HL-60/S4 (cell line): ENCODE results near the gene BTN3A1.
"Not testable (repeated sequence)": the region's sequence is repeated elsewhere in the genome, so short reads cannot be mapped to it uniquely, and the experiment has no call there.

Experiments
- in situ Hi-C: fragments of 300-500 bp; cut with MboI; formaldehyde crosslinking; loops from 2 replicates; pipeline ENCODE4 v1.14.3; 2022; ENCODE audit warnings: low sequenced_read_pairs

BTN3A1 gene

DNA sequence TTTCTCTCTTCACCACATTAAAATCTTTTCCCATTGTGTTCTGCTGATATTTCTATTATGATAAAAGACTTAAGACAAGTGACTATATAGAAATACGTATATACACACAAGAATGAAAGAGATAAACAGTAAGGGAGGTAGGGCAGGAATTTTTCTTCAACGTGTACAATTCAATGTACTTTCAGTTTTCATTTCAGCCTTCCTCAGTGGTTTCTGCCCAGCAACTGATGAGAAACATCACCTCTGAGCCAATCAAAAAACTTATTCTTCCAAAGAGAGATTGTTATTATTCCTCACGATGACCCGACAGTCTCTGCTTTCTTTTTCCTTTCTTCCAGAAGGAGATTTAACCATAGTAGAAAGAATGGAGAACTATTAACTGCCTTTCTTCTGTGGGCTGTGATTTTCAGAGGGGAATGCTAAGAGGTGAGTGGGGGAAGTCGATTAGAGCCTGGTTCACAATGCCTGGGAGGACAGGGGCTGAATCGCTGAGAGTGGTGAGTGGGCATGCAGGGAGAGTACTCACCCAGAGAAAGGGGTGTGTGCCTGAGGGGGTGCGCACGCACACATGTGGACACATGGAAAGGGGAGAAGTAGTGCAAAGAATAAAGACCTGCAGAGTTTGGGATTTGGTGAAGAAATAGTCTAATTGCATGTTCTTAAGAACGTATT lies at the start of gene BTN3A1:
TSS of gene BTN3A1 (plus strand) at position 289 of the 672 bp plus-strand sequence. CDS start 3,289 bp downstream, outside the sequence.
- in situ Hi-C loops, result no loop called here

DNA sequence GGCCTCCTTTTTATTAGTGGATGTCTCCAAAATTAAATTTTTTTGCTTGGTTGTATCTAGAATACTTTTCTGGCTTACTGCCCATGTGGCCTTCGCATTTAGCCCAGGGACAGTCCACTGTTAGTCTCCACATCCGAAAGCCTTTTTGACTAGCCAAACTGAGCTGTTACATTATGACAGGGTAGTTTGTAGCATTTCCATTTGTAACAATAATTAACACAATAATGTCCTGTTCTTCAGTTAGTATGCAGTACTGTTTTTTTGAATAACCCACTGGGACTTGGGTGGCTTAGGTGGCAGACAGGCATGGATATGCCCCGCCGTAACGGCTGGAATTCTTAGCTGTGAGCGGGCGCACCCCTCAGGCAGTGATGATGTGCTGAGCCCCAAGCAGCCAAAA lies 49.8 kb upstream of the BTN3A1 start:
- in situ Hi-C loops, result no loop called here

DNA sequence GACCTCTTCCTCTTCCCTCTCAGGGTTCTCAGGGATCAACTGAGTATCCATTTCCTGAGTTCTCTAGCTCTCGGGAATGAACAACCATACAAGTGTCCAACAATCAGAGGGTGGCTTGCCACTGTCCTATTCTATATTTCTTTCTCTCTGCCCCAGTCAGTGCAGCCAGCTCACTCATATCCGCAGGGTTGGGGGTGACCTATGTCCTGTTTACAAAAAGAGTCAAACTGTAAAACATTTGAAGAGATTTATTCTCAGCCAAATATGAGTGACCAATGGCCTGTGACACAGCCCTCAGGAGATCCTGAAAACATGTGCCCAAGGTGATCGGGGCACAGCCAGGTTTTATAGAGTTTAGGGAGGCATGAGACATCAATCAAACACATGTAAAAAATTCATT lies 47.9 kb upstream of the BTN3A1 start:
- in situ Hi-C loops, result no loop called here

DNA sequence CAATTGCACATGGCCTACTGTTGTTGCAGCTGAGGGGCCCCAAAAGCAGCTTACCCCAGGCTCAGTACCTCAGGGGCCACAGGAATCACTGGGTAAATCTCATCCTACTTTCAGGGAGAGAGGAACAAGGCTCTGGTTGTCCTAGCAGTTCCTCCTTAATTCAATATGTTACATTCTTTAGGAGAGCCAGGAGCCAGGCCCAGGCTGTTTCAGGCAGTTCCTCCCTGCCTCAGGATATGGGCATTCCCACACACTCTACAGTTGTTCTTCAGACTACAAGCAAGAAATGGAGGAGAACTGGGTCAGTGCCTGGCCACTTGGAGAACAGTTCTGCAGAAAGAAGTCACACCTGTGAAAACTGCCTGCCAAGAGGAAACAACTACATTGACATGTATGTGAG lies 46.7 kb upstream of the BTN3A1 start:
- in situ Hi-C loops, result no loop called here

DNA sequence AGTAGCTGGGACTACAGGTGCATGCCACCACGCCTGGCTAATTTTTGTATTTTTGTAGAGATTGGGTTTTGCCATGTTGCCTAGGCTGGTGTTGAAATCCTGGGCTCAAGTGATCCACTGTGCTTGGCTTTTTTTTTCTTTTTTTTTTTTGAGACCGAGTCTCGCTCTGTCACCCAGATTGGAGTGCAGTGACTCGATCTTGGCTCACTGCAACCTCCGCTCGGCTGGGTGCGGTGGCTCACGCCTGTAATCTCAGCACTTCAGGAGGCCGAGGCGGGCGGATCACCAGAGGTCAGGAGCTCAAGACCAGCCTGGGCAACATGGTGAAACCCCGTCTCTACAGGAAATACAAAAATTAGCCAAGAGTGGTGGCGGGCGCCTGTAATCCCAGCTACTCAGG lies 44.5 kb upstream of the BTN3A1 start:
- in situ Hi-C loops, result not testable (repeated sequence)

DNA sequence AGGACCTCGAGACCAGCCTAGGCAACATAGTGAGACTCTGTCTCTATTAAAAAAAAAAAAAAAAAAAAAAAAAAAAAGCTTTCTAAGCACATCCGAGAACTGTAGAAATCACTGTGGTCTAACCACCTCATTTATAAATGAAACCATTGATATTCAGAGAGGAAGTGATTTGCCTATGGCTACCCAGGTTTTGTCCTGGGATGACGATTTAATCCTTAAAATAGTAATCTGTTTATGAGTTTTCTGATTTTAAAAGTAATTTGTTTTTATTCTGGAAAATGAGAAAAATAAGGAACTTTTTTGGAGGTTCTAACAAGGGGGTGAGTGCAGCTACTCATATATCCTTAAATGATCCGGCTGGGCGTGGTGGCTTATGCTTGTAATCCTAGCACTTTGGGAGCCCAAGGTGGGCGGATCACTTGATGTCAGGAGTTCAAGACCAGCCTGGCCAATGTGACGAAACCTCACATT lies 43.5 kb upstream of the BTN3A1 start:
- in situ Hi-C loops, result no loop called here

DNA sequence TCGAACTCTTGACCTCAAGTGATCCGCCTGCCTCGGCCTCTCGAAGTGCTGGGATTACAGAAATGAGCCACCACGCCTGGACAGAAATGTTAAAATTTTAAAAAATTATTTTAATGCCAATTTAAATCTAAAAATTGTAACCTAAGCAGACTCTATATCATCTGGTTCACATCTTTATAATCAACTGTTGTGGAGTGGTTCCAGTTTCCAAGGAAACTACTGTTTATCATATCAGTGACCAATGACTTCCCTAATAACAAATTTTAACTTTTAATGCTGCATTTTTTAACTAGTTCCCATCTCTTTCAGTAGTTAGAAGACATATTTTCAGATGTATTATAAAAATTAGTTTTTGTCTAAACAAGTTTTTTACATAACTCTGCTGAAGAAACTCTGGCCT lies 42.3 kb upstream of the BTN3A1 start:
- in situ Hi-C loops, result no loop called here

DNA sequence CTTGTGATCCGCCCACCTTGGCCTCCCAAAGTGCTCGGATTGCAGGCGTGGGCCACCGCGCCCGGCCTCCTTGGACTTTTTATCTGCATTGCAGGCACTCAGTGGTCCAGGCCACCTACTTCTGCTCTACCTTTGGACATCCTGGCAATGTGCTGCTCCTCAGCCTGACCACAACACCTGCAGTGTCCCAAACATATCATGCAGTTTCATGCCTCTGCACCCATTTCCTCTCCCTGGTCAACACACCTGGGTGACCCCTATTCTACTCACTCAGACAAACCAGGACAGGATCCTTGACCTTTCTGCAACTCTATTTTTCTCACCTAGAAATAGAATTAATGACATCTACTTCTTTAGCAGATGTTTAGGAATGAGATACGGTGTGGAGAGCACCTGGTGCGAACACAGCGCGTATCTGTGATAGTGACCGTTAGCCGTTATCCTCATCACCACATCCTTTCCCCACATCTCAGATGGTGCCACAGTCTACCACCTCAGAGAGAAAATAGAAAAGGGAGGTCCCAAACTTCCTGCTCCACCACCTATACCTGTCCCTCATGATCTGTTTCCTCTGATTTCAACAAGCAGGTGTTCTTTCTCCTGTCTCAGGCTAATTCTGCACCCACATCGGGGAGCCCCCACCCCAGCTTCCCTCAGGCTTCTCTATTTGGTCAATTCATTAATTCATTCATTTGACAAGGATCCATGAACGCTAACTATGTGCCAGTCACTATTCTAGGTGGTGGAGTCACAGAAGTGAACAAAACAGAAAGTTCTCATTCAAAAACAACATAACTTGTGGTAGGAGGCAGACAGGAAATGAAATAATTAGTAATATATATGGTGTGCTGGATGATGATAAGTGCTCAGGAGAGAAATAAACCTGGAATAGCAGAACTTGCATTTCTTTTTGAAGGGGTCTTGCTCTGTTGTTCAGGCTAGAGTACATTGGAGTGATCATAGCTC lies 41.3 kb upstream of the BTN3A1 start:
- in situ Hi-C loops, result no loop called here

DNA sequence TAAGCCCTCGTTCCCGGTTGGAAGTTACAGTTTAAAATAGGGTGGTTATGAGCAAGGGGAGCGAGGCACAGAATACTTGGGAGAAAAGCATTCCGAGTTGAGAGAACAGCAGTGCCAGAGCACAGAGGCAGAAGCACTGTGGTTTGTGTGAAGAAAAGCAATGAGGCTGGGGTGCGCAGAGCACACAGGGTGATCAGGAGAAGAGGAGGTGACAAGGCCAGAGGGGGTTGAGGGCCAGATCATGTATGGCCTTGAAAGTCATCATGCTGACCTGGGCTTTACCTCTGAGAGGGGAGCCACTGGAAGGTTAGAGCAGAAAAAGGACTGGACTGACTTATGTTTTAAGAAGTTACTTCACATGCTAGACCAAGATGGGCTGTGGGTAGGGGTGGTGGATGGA lies 40.5 kb upstream of the BTN3A1 start:
- in situ Hi-C loops, result no loop called here

DNA sequence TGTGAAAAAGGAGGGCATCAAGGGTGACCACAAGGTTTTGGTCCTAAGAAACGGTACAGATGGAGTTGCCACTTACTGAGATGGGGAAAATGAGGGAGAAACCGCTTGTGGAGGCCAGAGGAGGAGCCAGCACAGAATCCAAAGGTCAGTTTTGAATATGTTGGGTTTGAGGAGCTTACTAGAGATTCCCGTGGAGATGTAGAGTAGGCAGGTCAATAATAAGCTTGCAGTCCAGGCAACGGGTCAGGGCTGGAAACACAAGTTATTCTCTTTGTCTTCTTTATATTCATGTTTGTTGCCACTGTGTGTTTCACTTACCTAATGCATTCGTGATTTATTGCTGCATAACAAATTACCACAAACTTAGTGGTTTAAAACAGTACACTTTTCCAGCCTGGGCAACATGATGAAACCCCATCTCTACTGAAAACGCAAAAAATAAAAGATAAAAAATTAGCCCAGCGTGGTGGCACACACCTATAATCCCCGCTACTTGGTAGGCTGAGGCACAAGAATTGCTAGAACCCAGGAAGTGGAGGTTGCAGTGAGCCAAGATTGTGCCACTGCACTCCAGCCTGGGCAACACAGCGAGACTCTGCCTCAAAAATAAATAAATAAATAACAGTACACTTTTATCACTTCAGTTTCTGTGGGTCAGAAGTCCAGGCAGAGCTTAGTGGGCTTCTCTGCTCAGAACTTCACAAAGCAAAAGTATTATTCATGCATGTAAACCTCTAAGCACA lies 39.8 kb upstream of the BTN3A1 start:
- in situ Hi-C loops, result no loop called here

DNA sequence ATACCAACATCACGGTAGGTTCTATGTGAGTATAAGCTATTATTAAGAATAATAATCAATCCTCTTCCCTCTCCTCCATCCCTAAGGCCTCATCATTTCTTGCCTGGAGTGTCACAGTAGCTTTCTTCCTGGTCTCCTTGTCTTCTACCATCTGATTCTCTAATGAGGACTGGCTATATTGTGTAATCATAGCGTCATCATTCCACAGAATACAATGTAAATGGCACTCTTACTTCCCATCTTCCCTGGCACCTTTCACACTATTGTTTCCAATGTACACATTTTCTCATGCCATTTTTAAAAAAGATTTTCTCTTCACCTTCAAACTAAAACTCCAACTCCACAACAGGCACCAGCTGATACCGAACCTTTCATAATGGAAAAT lies 39.2 kb upstream of the BTN3A1 start:
- in situ Hi-C loops, result no loop called here

DNA sequence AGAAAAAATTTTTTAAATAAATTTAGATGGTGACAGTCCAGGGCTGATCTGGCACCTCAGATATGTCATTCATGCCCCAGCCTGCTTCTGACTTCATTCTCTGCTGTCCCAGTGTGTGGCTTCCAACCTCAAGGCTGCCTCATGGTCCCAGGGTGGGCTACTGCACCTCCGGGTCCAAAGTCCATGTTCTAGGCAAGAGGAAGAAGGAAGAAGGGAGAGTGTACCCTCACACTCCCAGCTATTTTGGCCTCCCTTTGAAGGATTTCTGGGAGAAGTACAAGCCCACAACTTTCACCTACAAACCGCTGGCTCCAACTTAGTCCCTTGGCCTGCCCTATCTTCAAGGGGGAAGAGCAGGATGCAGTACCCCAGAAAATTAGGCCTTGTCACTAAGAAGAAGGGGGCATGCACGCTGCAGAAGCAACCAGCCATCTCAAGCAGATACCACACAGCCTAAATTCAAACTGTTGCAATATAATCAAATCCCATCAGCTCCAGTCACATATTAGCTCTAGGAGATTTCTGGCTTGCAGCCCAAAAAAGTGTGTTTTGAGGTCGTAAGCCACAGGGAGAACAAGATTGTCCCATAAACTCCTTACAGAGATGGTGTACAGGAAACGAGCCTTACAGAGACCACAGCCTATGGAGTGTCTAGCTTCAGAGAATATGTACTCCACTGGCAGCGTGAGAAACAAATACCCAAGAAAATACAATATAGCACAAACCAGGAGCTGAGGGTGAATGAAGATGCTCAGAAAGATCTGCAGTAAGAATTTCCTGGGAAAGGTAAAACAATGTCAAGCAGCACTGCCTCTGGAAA lies 38.0 kb upstream of the BTN3A1 start:
- in situ Hi-C loops, result no loop called here

DNA sequence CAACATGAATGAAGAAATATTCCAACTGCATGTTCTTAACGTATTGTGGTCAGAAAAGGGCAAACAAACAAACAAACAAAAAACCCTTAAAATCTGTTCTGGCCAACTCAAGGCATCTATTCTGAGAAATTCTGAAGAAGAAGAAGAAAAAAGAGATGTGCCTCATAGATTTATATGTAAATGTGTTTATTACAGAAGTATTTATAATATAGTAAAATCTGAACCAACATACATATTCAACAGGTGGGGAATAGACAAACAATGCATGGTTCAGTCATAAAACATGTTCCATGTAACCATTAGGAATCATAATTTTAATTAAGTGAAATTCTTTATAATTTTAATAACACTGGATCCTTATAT lies 36.5 kb upstream of the BTN3A1 start:
- in situ Hi-C loops, result no loop called here

DNA sequence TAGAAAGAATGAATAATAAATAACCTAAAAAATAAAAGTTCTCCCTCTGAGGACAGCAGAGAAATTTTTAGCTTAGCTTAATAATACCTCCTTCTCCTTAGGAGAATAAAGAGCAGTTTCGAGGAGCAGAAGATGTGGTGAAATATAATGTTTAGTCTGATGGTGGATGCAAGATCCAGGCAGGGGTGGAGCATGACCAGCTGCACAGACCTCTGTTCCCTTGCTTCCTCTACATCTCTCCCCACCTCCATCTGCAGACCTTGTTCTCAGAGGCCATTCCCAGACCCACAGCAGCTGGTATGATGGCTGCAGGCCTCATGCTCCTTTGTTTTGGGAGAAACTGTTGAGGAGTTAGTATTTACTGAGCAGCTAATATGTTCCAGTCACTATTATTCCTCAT lies 35.6 kb upstream of the BTN3A1 start:
- in situ Hi-C loops, result no loop called here

DNA sequence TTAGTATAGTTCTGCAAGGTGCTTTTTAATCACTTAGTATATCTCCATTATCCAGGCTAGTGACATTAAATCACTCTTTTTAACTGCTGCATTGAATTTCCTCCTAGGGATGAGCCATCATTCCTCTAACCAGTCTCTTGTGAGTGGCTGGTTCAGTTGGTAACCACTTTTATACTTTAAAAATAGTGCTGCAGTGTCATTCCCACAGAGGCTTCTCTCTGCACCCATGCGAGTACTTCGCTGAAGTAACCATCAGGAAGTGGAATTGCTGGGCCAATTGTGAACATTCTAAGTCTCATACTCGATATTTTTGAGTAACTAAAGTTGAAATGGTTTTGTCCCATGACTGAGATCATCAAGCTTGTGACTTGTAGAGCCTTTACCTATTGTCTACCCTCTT lies 35.0 kb upstream of the BTN3A1 start:
- in situ Hi-C loops, result no loop called here

DNA sequence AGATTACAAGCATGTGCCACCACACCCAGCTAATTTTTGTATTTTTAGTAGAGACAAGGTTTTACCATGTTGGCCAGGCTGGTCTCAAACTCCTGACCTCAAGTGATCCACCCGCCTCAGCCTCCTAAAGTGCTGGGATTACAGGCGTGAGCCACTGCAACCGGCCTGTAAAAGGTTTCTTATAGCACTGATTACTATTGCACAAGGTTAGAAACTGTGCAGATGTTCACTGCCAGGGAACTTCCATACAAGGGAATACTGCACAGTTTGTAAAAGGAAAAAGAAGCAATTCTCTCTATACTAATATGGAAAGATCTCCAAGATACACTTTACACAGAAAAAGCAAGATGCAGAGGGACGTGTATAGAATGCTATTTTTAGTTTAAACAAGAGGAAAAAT lies 30.3 kb upstream of the BTN3A1 start:
- in situ Hi-C loops, result not testable (repeated sequence)

DNA sequence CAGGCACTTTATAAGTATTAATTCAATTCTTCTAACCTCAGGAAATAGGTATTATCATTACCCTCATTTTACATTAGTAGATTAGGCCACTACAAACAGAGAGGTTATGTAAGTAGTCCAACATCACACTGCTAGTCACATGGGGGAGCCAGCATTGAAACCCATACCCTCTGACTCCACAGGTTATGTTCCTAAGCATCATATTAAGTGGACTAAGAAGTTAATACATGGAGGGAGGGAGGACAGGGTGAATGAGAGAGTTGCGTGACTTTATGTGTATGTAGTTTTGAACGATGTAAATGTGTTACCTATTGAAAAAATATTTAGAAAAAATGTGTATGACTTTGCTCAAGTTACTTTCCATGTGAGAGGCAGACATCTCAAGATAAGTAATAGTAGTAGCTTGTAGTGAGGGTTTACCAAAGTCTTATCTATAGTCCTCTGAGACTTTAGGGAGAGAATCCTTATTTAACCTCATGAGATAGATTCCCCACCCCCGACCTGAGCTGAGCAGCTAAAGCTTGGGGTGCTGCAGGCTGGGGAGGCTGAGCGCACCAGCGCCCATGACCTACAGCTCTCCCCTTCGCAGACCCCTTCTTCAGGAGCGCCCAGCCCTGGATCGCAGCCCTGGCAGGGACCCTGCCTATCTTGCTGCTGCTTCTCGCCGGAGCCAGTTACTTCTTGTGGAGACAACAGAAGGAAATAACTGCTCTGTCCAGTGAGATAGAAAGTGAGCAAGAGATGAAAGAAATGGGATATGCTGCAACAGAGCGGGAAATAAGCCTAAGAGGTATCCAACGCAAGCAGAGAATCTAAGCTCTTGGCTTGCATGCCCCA lies 29.5 kb upstream of the BTN3A1 start:
- in situ Hi-C loops, result no loop called here

DNA sequence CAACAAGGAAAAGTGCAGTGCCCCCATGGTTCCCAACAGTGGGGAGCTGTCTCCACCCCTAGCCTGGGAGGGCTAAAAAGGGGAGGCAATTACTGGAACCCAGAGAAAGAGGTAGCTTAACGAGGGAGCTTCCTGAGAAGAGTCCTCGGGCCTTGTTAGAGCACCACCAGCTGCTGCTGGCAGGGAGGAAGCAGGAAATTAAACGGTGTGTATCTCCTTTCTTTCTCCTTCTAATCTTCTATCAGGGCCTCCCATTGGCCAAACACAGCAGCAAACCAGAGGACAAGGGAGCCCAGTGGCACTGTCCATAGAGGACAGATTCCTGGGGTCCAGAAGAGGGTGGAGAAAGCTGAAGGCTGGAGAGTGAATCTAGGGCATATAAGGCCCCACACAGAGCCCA lies 26.8 kb upstream of the BTN3A1 start:
- in situ Hi-C loops, result no loop called here

DNA sequence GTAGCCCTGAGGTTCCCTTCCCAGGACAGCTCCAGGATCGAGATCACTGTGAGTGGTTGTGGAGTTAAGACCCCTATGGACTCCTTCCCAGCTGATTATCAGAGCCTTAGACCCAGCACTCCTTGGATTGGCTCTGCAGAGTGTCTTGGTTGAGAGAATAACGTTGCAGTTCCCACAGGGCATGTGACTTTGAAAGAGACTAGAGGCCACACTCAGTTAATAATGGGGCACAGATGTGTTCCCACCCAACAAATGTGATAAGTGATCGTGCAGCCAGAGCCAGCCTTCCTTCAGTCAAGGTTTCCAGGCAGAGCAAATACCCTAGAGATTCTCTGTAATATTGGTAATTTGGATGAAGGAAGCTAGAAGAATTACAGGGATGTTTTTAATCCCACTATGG lies 24.4 kb upstream of the BTN3A1 start:
- in situ Hi-C loops, result no loop called here

DNA sequence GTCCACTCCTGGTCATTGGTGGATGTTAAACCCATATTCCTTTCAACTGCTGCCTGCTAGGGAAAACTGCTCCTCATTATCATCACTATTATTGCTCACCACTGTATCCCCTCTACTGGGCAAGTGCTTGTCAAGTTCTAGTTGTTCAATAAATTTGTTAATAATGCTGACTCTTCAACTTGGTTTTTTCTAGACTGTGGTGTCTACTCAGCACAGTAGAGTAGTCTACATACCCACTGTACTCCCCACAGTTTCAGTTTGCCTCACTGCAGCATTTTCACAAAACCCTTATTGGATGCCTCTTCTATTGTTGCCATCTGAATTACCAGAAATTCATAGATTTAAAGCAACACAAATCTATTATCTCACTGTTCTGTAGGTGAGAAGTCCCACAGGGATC lies 23.9 kb upstream of the BTN3A1 start:
- in situ Hi-C loops, result not testable (repeated sequence)
